ENCODE measurements around the gene PTGFRN. TPM values are rescaled to one million over a fixed set of nuclear protein-coding genes. Genes with fewer than 3 reads are reported as not detected.

The PTGFRN gene
- total RNA-seq, 1 experiment from 2014 or later, result 57.4 TPM

- ATAC-seq (no peak), DNase-seq (no peak)
- intact Hi-C loops (cut with micrococcal nuclease), result loop anchor here (10.0 kb wide), 1 partner anchor 62 kb away; no protein-coding TSS in a partner anchor
- H3K9me2 ChIP-seq (replicated peaks; ENCODE audit: low read length), result no peaks in the 10 kb centered on the region
- H3K4me2 ChIP-seq (ENCODE audit: low read length), result peak overlapping the region; percentile 82
- H4K20me1 ChIP-seq (ENCODE audit: low read length), result no peaks in the 10 kb centered on the region
- H2AFZ ChIP-seq (ENCODE audit: low read length), result no peak overlapping the region
- POLR2A ChIA-PET (ENCODE audit: unreplicated experiment), result no interaction called here
- H3K9ac ChIP-seq (ENCODE audit: low read length), result no peak overlapping the region
- no peaks in the 10 kb centered on the region for H3K27me3 ChIP-seq (ENCODE audit: low read length)
- peak overlapping the region; percentile 65; the same call in 1 of the 2 replicates for H3K4me3 ChIP-seq (ENCODE audit: low read length)
- H3K4me1 ChIP-seq (ENCODE audit: insufficient read depth, low read length), result peaks cover 11% of the 10 kb centered on the region; the same call in 1 of the 2 replicates
- H3K79me2 ChIP-seq (ENCODE audit: low read length), result no peaks in the 10 kb centered on the region
- H3K27ac ChIP-seq (ENCODE audit: low read length), result no peak overlapping the region
- no peaks in the 10 kb centered on the region for H3K36me3 ChIP-seq (ENCODE audit: low read depth, low read length)
- TF ChIP-seq EZH2 (IDR thresholded peaks at IDR 0.05; ENCODE audit: low read length, unreplicated experiment) (no peak), EZH2phosphoT487 (IDR thresholded peaks at IDR 0.05; ENCODE audit: borderline replicate concordance, low read length) (no peak), CTCF (conservative IDR thresholded peaks at IDR 0.05; ENCODE audit: low read depth, low read length) (no peak)
- BruUV-seq (replicated peaks), result no TSS peak
- no peaks in the 10 kb centered on the region for H3K9me3 ChIP-seq (ENCODE audit: low read length)
- H3F3A ChIP-seq (ENCODE audit: low read length, unreplicated experiment), result no peaks in the 10 kb centered on the region
- CTCF ChIA-PET, result interaction anchor here (0.5 kb wide), 1 partner anchor 23 kb away, joined by 8 read pairs; no protein-coding TSS in a partner anchor
Measured at GRCh38 chr1:116877141-116877818, 32.4 kb upstream of the PTGFRN start.

- Histone ChIP-seq H3K27me3 (ENCODE audit: low read length) (no peaks in the 10 kb centered on the region), H3K27ac (ENCODE audit: low read length) (no peak overlapping the region; the same call in 1 of the 2 replicates), H3K4me3 (ENCODE audit: low read length) (peak overlapping the region; percentile 65), H3K4me2 (ENCODE audit: low read length) (peak overlapping the region; percentile 82), H3K79me2 (ENCODE audit: low read length) (no peaks in the 10 kb centered on the region), H3K4me1 (ENCODE audit: insufficient read depth, low read length) (peaks cover 11% of the 10 kb centered on the region; the same call in 1 of the 2 replicates), H2AFZ (ENCODE audit: low read length) (peak overlapping the region; percentile 77), H3K9me2 (replicated peaks; ENCODE audit: low read length) (no peaks in the 10 kb centered on the region), H3K36me3 (ENCODE audit: low read depth, low read length) (no peaks in the 10 kb centered on the region), H3K9ac (ENCODE audit: low read length) (0 out of 2 replicates have a peak overlapping the region, but pooled peaks have one; percentile 6), H3F3A (ENCODE audit: low read length, unreplicated experiment) (no peaks in the 10 kb centered on the region), H4K20me1 (ENCODE audit: low read length) (no peaks in the 10 kb centered on the region), H3K9me3 (ENCODE audit: low read length) (no peaks in the 10 kb centered on the region)
- no TSS peak for BruUV-seq (replicated peaks)
- CTCF ChIA-PET, result no interaction called here
- TF ChIP-seq CTCF (conservative IDR thresholded peaks at IDR 0.05; ENCODE audit: low read depth, low read length), result no peak
- no peak for TF ChIP-seq EZH2 (IDR thresholded peaks at IDR 0.05; ENCODE audit: low read length, unreplicated experiment)
- TF ChIP-seq EZH2phosphoT487 (IDR thresholded peaks at IDR 0.05; ENCODE audit: borderline replicate concordance, low read length), result no peak
- ATAC-seq (peak; percentile 44; the same call in 1 of the 2 replicates), DNase-seq (peak; percentile 25)
- intact Hi-C loops (cut with micrococcal nuclease), result loop anchor here (10.0 kb wide), 1 partner anchor 64 kb away; no protein-coding TSS in a partner anchor
- POLR2A ChIA-PET (ENCODE audit: unreplicated experiment), result no interaction called here
Measured at GRCh38 chr1:116878804-116879477, 30.8 kb upstream of the PTGFRN start.
